Mesodermal cell (in vitro differentiated cells): ENCODE results near the gene SLC49A4. TPM values are rescaled to one million over a fixed set of nuclear protein-coding genes. Genes with fewer than 3 reads are reported as not detected.
A peak's percentile ranks its signal among the peaks of the same experiment; 100 is the strongest.
"Not testable (repeated sequence)": the region's sequence is repeated elsewhere in the genome, so short reads cannot be mapped to it uniquely, and the experiment has no call there.

Experiments used
- H3K27ac ChIP-seq: 2 replicates; pipeline ENCODE4 v1.7.0; 2013; ENCODE audit warnings: mild to moderate bottlenecking, low read depth, low read length, moderate library complexity; ENCODE audit not compliant: severe bottlenecking
- H3K36me3 ChIP-seq: 2 replicates; pipeline ENCODE4 v1.7.1; 2013; ENCODE audit warnings: mild to moderate bottlenecking, low read length, moderate library complexity; ENCODE audit not compliant: control insufficient read depth, insufficient read depth
- H3K4me1 ChIP-seq: one replicate; pipeline ENCODE4 v1.7.1; 2013; ENCODE audit warnings: mild to moderate bottlenecking, low read length; ENCODE audit not compliant: insufficient read depth, control insufficient read depth, poor library complexity, severe bottlenecking
- H3K4me3 ChIP-seq: 2 replicates; pipeline ENCODE4 v1.7.0; 2013; ENCODE audit warnings: low read length, control low read depth, mild to moderate bottlenecking; ENCODE audit not compliant: insufficient read depth, poor library complexity, severe bottlenecking; ENCODE audit errors: extremely low read depth
- H3K9me3 ChIP-seq: 2 replicates; pipeline ENCODE4 v1.7.1; 2013; ENCODE audit warnings: mild to moderate bottlenecking, low read length, moderate library complexity; ENCODE audit not compliant: control insufficient read depth
- WGBS, 2 experiments: methylation state at CpG; one replicate each; pipeline ENCODE4 v1.1.5; 2013; ENCODE audit warnings: missing lambda C conversion rate in 2 of 2; ENCODE audit not compliant: insufficient coverage in 2 of 2; 5-methylcytosine and 5-hydroxymethylcytosine counted together
- polyA plus RNA-seq, 2 experiments: library from polyadenylated mRNA; stranded (reverse); fragments of 50-300 nt; gene quantifications; one replicate each; pipeline ENCODE4 v1.2.3, GENCODE V29; 2013

Gene SLC49A4
- polyA plus RNA-seq (2013, experiment 1 of 2): 9.8 TPM
- polyA plus RNA-seq (2013, experiment 2 of 2): 6.5 TPM

- WGBS, 2 experiments: 0% methylated on average over 45 to 73 of the region's 84 CpGs
- H3K4me3 ChIP-seq: peak within 1 kb of the TSS; percentile 74
- H3K4me1 ChIP-seq: peaks cover 4% of the 10 kb centered on the region
- H3K9me3 ChIP-seq: no peaks in the 10 kb centered on the region
- peak within 1 kb of the TSS; percentile 98 for H3K27ac ChIP-seq
- no peaks in the 10 kb centered on the region for H3K36me3 ChIP-seq
Observed at GRCh38 chr3:122794779-122795673, at the start of gene SLC49A4. TSS of gene SLC49A4 (plus strand) at chr3:122795069. CDS start at chr3:122795193, 124 bp downstream.

GRCh38 chr3:122745369-122746021, 49.4 kb upstream of the SLC49A4 start:
- Histone ChIP-seq H3K9me3 (peaks cover 3% of the 10 kb centered on the region), H3K4me1 (no peaks in the 10 kb centered on the region), H3K36me3 (peaks cover 7% of the 10 kb centered on the region), H3K4me3 (no peak overlapping the region), H3K27ac (no peak overlapping the region)
- WGBS, 2 experiments: 94% methylated on average over 3 of the region's 4 CpGs; no CpG with 5 or more reads in 1 of the 2 experiments

GRCh38 chr3:122747295-122747694, 47.6 kb upstream of the SLC49A4 start:
- WGBS, 2 experiments: 92 to 100% methylated on average over 5 to 12 of the region's 35 CpGs
- not testable (repeated sequence) for H3K27ac ChIP-seq

GRCh38 chr3:122748347-122748746, 46.5 kb upstream of the SLC49A4 start:
- Histone ChIP-seq H3K36me3 (no peaks in the 10 kb centered on the region), H3K4me1 (no peaks in the 10 kb centered on the region), H3K4me3 (no peak overlapping the region), H3K9me3 (no peaks in the 10 kb centered on the region), H3K27ac (no peak overlapping the region)
- WGBS, 2 experiments: no CpG with 5 or more reads among the region's 1 CpG

More at GRCh38 chr3:122747295-122747694, 47.6 kb upstream of the SLC49A4 start:
- not testable (repeated sequence) for H3K36me3 ChIP-seq, H3K4me1 ChIP-seq, H3K4me3 ChIP-seq, H3K9me3 ChIP-seq

- Histone ChIP-seq H3K4me3 (no peak overlapping the region), H3K27ac (no peak overlapping the region), H3K9me3 (no peaks in the 10 kb centered on the region), H3K36me3 (peaks cover 10% of the 10 kb centered on the region), H3K4me1 (no peaks in the 10 kb centered on the region)
- WGBS, 2 experiments: 55 to 78% methylated on average over 3 to 4 of the region's 5 CpGs
Observed at GRCh38 chr3:122754929-122755328, 39.9 kb upstream of the SLC49A4 start.

GRCh38 chr3:122755491-122755890, 39.4 kb upstream of the SLC49A4 start:
- H3K36me3 ChIP-seq: peaks cover 10% of the 10 kb centered on the region
- 100% methylated on average over 2 of the region's 2 CpGs; no CpG with 5 or more reads in 1 of the 2 experiments for WGBS, 2 experiments

GRCh38 chr3:122758877-122759560, 35.9 kb upstream of the SLC49A4 start:
- 84 to 100% methylated on average over 2 to 3 of the region's 3 CpGs for WGBS, 2 experiments
- peaks cover 7% of the 10 kb centered on the region for H3K36me3 ChIP-seq
- no peak overlapping the region for H3K4me3 ChIP-seq
- H3K27ac ChIP-seq: no peak overlapping the region
- H3K4me1 ChIP-seq: no peaks in the 10 kb centered on the region
- H3K9me3 ChIP-seq: no peaks in the 10 kb centered on the region

More at GRCh38 chr3:122755491-122755890, 39.4 kb upstream of the SLC49A4 start:
- H3K4me1 ChIP-seq: no peaks in the 10 kb centered on the region
- H3K4me3 ChIP-seq: no peak overlapping the region
- H3K9me3 ChIP-seq: no peaks in the 10 kb centered on the region
- no peak overlapping the region for H3K27ac ChIP-seq

- no peaks in the 10 kb centered on the region for H3K36me3 ChIP-seq
- H3K9me3 ChIP-seq: no peaks in the 10 kb centered on the region
- 93 to 100% methylated on average over 1 to 2 of the region's 3 CpGs for WGBS, 2 experiments
- peak overlapping the region; percentile 26 for H3K27ac ChIP-seq
- H3K4me1 ChIP-seq: no peaks in the 10 kb centered on the region
- no peak overlapping the region for H3K4me3 ChIP-seq
Observed at GRCh38 chr3:122760453-122761271, 34.2 kb upstream of the SLC49A4 start.

- WGBS, 2 experiments: 84 to 100% methylated on average over 1 to 3 of the region's 3 CpGs
- H3K4me3 ChIP-seq: no peak overlapping the region
- no peaks in the 10 kb centered on the region for H3K4me1 ChIP-seq
- no peaks in the 10 kb centered on the region for H3K9me3 ChIP-seq
- no peaks in the 10 kb centered on the region for H3K36me3 ChIP-seq
- no peak overlapping the region for H3K27ac ChIP-seq
Observed at GRCh38 chr3:122766430-122766829, 28.4 kb upstream of the SLC49A4 start.
